ENCODE measurements around the gene ATF7IP. TPM values are rescaled to one million over a fixed set of nuclear protein-coding genes. Genes with fewer than 3 reads are reported as not detected.

Gene ATF7IP
- polyA plus RNA-seq, 1 of the 3 experiments (the other 2 are of a cell fraction), result 2.8 TPM

GRCh38 chr12:14482361-14482760, 116.9 kb downstream of the ATF7IP start (continued):
- TF ChIP-seq ZBTB33 (IDR thresholded peaks at IDR 0.05; ENCODE audit: borderline replicate concordance, low read depth) (no peak), USF2 (IDR thresholded peaks at IDR 0.05; ENCODE audit: borderline replicate concordance, low read depth, low read length) (no peak), SIN3A (IDR thresholded peaks at IDR 0.05; ENCODE audit: borderline replicate concordance, low read depth, low read length) (no peak)

GRCh38 chr12:14482886-14483285, 117.4 kb downstream of the ATF7IP start:
- Histone ChIP-seq H3K9me2 (no peaks in the 10 kb centered on the region), H3K79me2 (ENCODE audit: insufficient read depth) (no peaks in the 10 kb centered on the region), H3F3A (replicated peaks; ENCODE audit: insufficient read depth) (no peaks in the 10 kb centered on the region), H3K9ac (no peak overlapping the region), H3K9me3 (no peaks in the 10 kb centered on the region), H3K4me2 (no peak overlapping the region), H3K4me3 (ENCODE audit: low read depth in 2 of 2, low read length in 1 of 2) (no peak overlapping the region), H4K20me1 (ENCODE audit: insufficient read depth) (no peaks in the 10 kb centered on the region), H3K36me3 (replicated peaks in 1 of 2; ENCODE audit: control insufficient read depth in 1 of 2, insufficient read depth in 2 of 2, low read length in 1 of 2) (peaks cover 35 to 76% of the 10 kb centered on the region in 2 experiments), H3K4me1 (ENCODE audit: control insufficient read depth in 1 of 2, insufficient read depth in 2 of 2, low read depth in 1 of 2, low read length in 1 of 2) (peaks cover 0 to 2% of the 10 kb centered on the region in 2 experiments; a peak in 1 of 4 replicates), H3K27ac (ENCODE audit: low read depth in 2 of 2, low read length in 1 of 2) (no peak overlapping the region), H2AFZ (ENCODE audit: low read depth) (no peak overlapping the region), H3K27me3 (ENCODE audit: insufficient read depth) (no peaks in the 10 kb centered on the region)
- TF ChIP-seq ZBTB33 (IDR thresholded peaks at IDR 0.05; ENCODE audit: borderline replicate concordance, low read depth), result no peak
- no peak for TF ChIP-seq SIN3A (IDR thresholded peaks at IDR 0.05; ENCODE audit: borderline replicate concordance, low read depth, low read length)
- TF ChIP-seq TCF12 (IDR thresholded peaks at IDR 0.05), result no peak
- TF ChIP-seq NFIC (IDR thresholded peaks at IDR 0.05; ENCODE audit: borderline replicate concordance), result no peak
- TF ChIP-seq MXI1 (IDR thresholded peaks at IDR 0.05; ENCODE audit: low read depth, low read length), result no peak
- TF ChIP-seq RAD21 (IDR thresholded peaks at IDR 0.05; ENCODE audit: low read length), result no peak
- TF ChIP-seq CHD2 (IDR thresholded peaks at IDR 0.05; ENCODE audit: low read length, partially characterized antibody), result no peak
- TF ChIP-seq USF1 (IDR thresholded peaks at IDR 0.05; ENCODE audit: borderline replicate concordance, low read depth), result no peak
- TF ChIP-seq MAX (IDR thresholded peaks at IDR 0.05; ENCODE audit: low read depth), result no peak
- TF ChIP-seq FOSL2 (IDR thresholded peaks at IDR 0.05; ENCODE audit: borderline replicate concordance, low read depth), result no peak
- no peak for TF ChIP-seq SMC3 (IDR thresholded peaks at IDR 0.05; ENCODE audit: low read depth, low read length)
- TF ChIP-seq FOXM1 (IDR thresholded peaks at IDR 0.05; ENCODE audit: low read depth), result no peak
- TF ChIP-seq RXRA (IDR thresholded peaks at IDR 0.05; ENCODE audit: borderline replicate concordance, low read depth), result no peak
- TF ChIP-seq TEAD4 (IDR thresholded peaks at IDR 0.05; ENCODE audit: borderline replicate concordance, insufficient read depth), result no peak
- ChIA-PET POLR2A (no interaction called here), CTCF (no interaction called here)
- WGBS (ENCODE audit: low lambda C conversion rate), result 53% methylated on average over 2 of the region's 2 CpGs
- DNase-seq, result no peak
